Endothelial cell of umbilical vein (primary cell): Measurements from ENCODE around the gene YAE1. TPM values are rescaled to one million over a fixed set of nuclear protein-coding genes. Genes with fewer than 3 reads are reported as not detected.

Source experiments
- BruUV-seq: library from RNA; stranded (reverse); fragments of 400-500 nt; replicated peaks from 2 replicates; lab custom pipeline; 2021; lab: Mats Ljungman, UMichigan
- CTCF ChIA-PET: fragments of 300-600, 350-600 bp; sonication (Branson Sonifier 250); formaldehyde crosslinking; loops from one replicate; lab custom pipeline; 2021; ENCODE audit warnings: antibody characterized with exemption, inconsistent platforms; lab: Charles Lee
- POLR2A ChIA-PET: fragments of 300-600, 350-600 bp; sonication (Branson Sonifier 250); formaldehyde crosslinking; loops from one replicate; lab custom pipeline; 2021; ENCODE audit warnings: antibody characterized with exemption, inconsistent platforms; lab: Charles Lee
- DNase-seq: peaks from one replicate; pipeline ENCODE4 v3.0.0-alpha.2; 2011; ENCODE audit warnings: low read depth, low spot score
- FAIRE-seq: peaks from 2 replicates; lab custom pipeline; 2011; peaks lifted over from hg19 to GRCh38; lab: Jason Lieb, UNC
- H2AFZ ChIP-seq: 2 replicates; pipeline ENCODE4 v1.6.0; 2012; ENCODE audit warnings: low read depth, low read length, control low read depth, inconsistent platforms
- H3K27ac ChIP-seq: 2 replicates; pipeline ENCODE4 v1.5.1; 2011; ENCODE audit warnings: low read depth, mild to moderate bottlenecking, control low read depth, low read length, moderate library complexity; ENCODE audit not compliant: insufficient read depth
- H3K27me3 ChIP-seq, 2 experiments: 2 replicates each; pipeline versions ENCODE4 v1.6.0 to v1.6.1; 2011; ENCODE audit warnings: low read length in 2 of 2, mixed read lengths in 1 of 2; ENCODE audit not compliant: control insufficient read depth in 2 of 2, insufficient read depth in 2 of 2
- H3K36me3 ChIP-seq, 2 experiments: 2 replicates in 1 of 2; 3 replicates in 1 of 2; pipeline ENCODE4 v1.5.1; 2011; ENCODE audit warnings: low read length in 2 of 2, mild to moderate bottlenecking in 1 of 2, moderate library complexity in 1 of 2; ENCODE audit not compliant: control insufficient read depth in 2 of 2, insufficient read depth in 2 of 2; ENCODE audit errors: extremely low read depth in 1 of 2
- H3K4me1 ChIP-seq: 3 replicates; pipeline ENCODE4 v1.5.1; 2011; ENCODE audit warnings: mild to moderate bottlenecking, low read length; ENCODE audit not compliant: control insufficient read depth, insufficient read depth; ENCODE audit errors: extremely low read depth
- H3K4me2 ChIP-seq: 2 replicates; pipeline ENCODE4 v1.6.1; 2011; ENCODE audit warnings: low read length, control low read depth, mixed read lengths; ENCODE audit not compliant: insufficient read depth
- H3K4me3 ChIP-seq, 3 experiments: fragments of 200-600 bp in 1 of 3; sonication (generic), shearing (Covaris generic) in 1 of 3; replicated peaks in 1 of 3; 2 replicates each; pipeline ENCODE4 v1.5.1; 2011 to 2016; ENCODE audit warnings: control low read depth in 3 of 3, low read length in 3 of 3, mild to moderate bottlenecking in 2 of 3, inconsistent platforms in 1 of 3, low read depth in 1 of 3, moderate library complexity in 1 of 3; ENCODE audit not compliant: insufficient read depth in 1 of 3
- H3K79me2 ChIP-seq: 2 replicates; pipeline ENCODE4 v1.6.0; 2012; ENCODE audit warnings: low read length, inconsistent platforms; ENCODE audit not compliant: control insufficient read depth, insufficient read depth
- H3K9ac ChIP-seq: replicated peaks from 2 replicates; pipeline ENCODE3; 2011; ENCODE audit warnings: low read length, control low read depth; ENCODE audit not compliant: insufficient read depth; ENCODE audit errors: extremely low read depth
- H3K9me1 ChIP-seq: replicated peaks from 3 replicates; pipeline ENCODE4 v1.6.0; 2011; ENCODE audit warnings: mild to moderate bottlenecking, low read length; ENCODE audit not compliant: control insufficient read depth, insufficient read depth; ENCODE audit errors: extremely low read depth
- H3K9me3 ChIP-seq: replicated peaks from 2 replicates; pipeline ENCODE4 v1.5.1; 2012; ENCODE audit warnings: low read length, inconsistent platforms; ENCODE audit not compliant: control insufficient read depth, insufficient read depth
- H4K20me1 ChIP-seq: replicated peaks from 2 replicates; pipeline ENCODE3; 2011; ENCODE audit warnings: mild to moderate bottlenecking, low read length; ENCODE audit not compliant: control insufficient read depth, insufficient read depth; ENCODE audit errors: extremely low read depth
- CTCF ChIP-seq, 2 donors: IDR thresholded peaks; 1 replicate in 1 of 2; 2 replicates in 1 of 2; pipeline ENCODE4 v1.5.1; 2011; ENCODE audit warnings: low read length in 2 of 2, mild to moderate bottlenecking in 2 of 2, moderate library complexity in 2 of 2, control low read depth in 1 of 2, inconsistent platforms in 1 of 2, low read depth in 1 of 2; ENCODE audit not compliant: insufficient read depth in 1 of 2; ENCODE audit errors: extremely low read depth in 1 of 2
- EZH2 ChIP-seq: IDR thresholded peaks from 2 replicates; pipeline ENCODE4 v1.6.1; 2012; ENCODE audit warnings: borderline replicate concordance, low read depth, mild to moderate bottlenecking, moderate library complexity, low read length, inconsistent platforms; ENCODE audit not compliant: severe bottlenecking
- FOS ChIP-seq: IDR thresholded peaks from 2 replicates; pipeline ENCODE4 v1.6.1; 2011; ENCODE audit warnings: mild to moderate bottlenecking, low read length, moderate library complexity, borderline replicate concordance; ENCODE audit not compliant: insufficient read depth
- GATA2 ChIP-seq: IDR thresholded peaks from 2 replicates; pipeline ENCODE4 v1.7.0; 2011; ENCODE audit warnings: low read depth, mild to moderate bottlenecking, moderate library complexity, mixed read lengths, low read length; ENCODE audit not compliant: insufficient read length, insufficient read depth
- JUN ChIP-seq: IDR thresholded peaks from 2 replicates; pipeline ENCODE4 v1.6.1; 2011; ENCODE audit warnings: borderline replicate concordance, low read depth; ENCODE audit not compliant: insufficient read length, insufficient read depth
- MAX ChIP-seq: IDR thresholded peaks from 2 replicates; pipeline ENCODE4 v1.6.1; 2011; ENCODE audit not compliant: insufficient read depth, insufficient read length
- MYC ChIP-seq: IDR thresholded peaks from one replicate; pipeline ENCODE4 v1.6.1; 2011; ENCODE audit warnings: mild to moderate bottlenecking, low read depth, low read length
- POLR2A ChIP-seq: IDR thresholded peaks from 2 replicates; pipeline ENCODE4 v1.6.1; 2012; ENCODE audit warnings: low read depth, mild to moderate bottlenecking, control low read depth, low read length
- POLR2AphosphoS5 ChIP-seq: IDR thresholded peaks from 2 replicates; pipeline ENCODE4 v1.6.1; 2012; ENCODE audit warnings: low read depth, mild to moderate bottlenecking, control low read depth, low read length, moderate library complexity; ENCODE audit not compliant: insufficient read depth
- dilution Hi-C: fragments of 300-500 bp; cut with MboI; formaldehyde crosslinking; loops from one replicate; pipeline ENCODE4 v1.15.0; 2019; ENCODE audit warnings: low sequenced_read_pairs; ENCODE audit not compliant: extremely low pct_ligation_motif_present
- intact Hi-C: fragments of 100-400 bp; cut with micrococcal nuclease; formaldehyde crosslinking; loops from one replicate; pipeline ENCODE4 v1.10.0; 2022
- polyA plus RNA-seq, 4 experiments: library from polyadenylated mRNA; depleted of rRNA in 3 of 4; stranded (reverse) in 3 of 4; unstranded in 1 of 4; fragments of >200 nt; gene quantifications; 2 replicates each; pipeline versions ENCODE4 v1.2.1 to v1.2.3, GENCODE V29; 2011 to 2012; ENCODE audit warnings: missing spikeins in 1 of 4
- total RNA-seq: library from RNA; stranded (reverse); gene quantifications from 2 replicates; pipeline ENCODE4 v1.2.3, GENCODE V29; 2021

Gene YAE1
- total and polyA plus RNA-seq, 2 donors (not counting 3 experiments of a cell fraction or from before 2014, with no cell fraction given), result 13.3 to 20.7 TPM

- H3K27ac ChIP-seq, result peak overlapping the region; percentile 99
- H2AFZ ChIP-seq, result no peak overlapping the region
- H3K79me2 ChIP-seq, result no peaks in the 10 kb centered on the region
- ChIA-PET CTCF (interaction anchor here (0.6 to 10.5 kb wide), 7 partner anchors 16 to 419 kb away, joined by 3 to 134 read pairs (median 7); partner anchors contain the start of gene RALA), POLR2A (interaction anchor here (0.6 to 2.6 kb wide), 7 partner anchors 13 to 118 kb away, joined by 3 to 15 read pairs (median 6); partner anchors contain the start of gene RALA)
- no peaks in the 10 kb centered on the region for H3K27me3 ChIP-seq
- FAIRE-seq, result peak; percentile 83
- no TSS peak for BruUV-seq
- H4K20me1 ChIP-seq, result no peaks in the 10 kb centered on the region
- no peaks in the 10 kb centered on the region for H3K36me3 ChIP-seq
- no peaks in the 10 kb centered on the region for H3K9me3 ChIP-seq
- peaks cover 75% of the 10 kb centered on the region for H3K4me1 ChIP-seq
- peak overlapping the region; percentile 92 for H3K9ac ChIP-seq
- peak overlapping the region; percentile 83 for H3K4me2 ChIP-seq
- no peaks in the 10 kb centered on the region for H3K9me1 ChIP-seq
- TF ChIP-seq POLR2A, result peak; percentile 85
- peak; percentile 41 for TF ChIP-seq FOS
- no peak for TF ChIP-seq CTCF (IDR thresholded peaks at IDR 0.05; ENCODE audit: extremely low read depth in 1 of 2, insufficient read depth in 1 of 2, low read depth in 1 of 2, low read length in 2 of 2)
- no peak for TF ChIP-seq MAX
- TF ChIP-seq EZH2, result no peak
- TF ChIP-seq MYC, result no peak
- peak; percentile 75 for TF ChIP-seq JUN
- peak; percentile 100 for TF ChIP-seq GATA2
- peak; percentile 73 for TF ChIP-seq POLR2AphosphoS5
- DNase-seq, result peak; percentile 90
- no peak overlapping the region for H3K4me3 ChIP-seq
- dilution Hi-C loops, result no loop called here
- intact Hi-C loops, result loop anchor here (2.0 to 5.0 kb wide), 3 partner anchors 27 to 339 kb away; no protein-coding TSS in a partner anchor
These were observed 42.1 kb downstream of the YAE1 start for GRCh38 chr7:39608278-39608677.
